ENCODE results near the gene SBDS.

SBDS gene

GRCh38 chr7:66948480-66949109, 46.8 kb downstream of the SBDS start:
- Histone ChIP-seq H3K9me2 (replicated peaks; ENCODE audit: insufficient read depth, low read length) (no peaks in the 10 kb centered on the region), H3K27ac (ENCODE audit: low read depth, low read length) (no peak overlapping the region), H3K4me2 (ENCODE audit: low read depth, low read length, poor library complexity, severe bottlenecking) (no peak overlapping the region), H3K79me2 (ENCODE audit: insufficient read depth, low read length) (peaks cover 8% of the 10 kb centered on the region; the same call in 1 of the 2 replicates), H3F3A (ENCODE audit: insufficient read depth) (peaks cover 6% of the 10 kb centered on the region; the same call in 1 of the 2 replicates), H3K9me3 (ENCODE audit: insufficient read depth, low read length) (no peaks in the 10 kb centered on the region), H4K20me1 (ENCODE audit: low read depth, low read length) (no peaks in the 10 kb centered on the region), H3K27me3 (ENCODE audit: low read length) (no peaks in the 10 kb centered on the region), H3K9ac (ENCODE audit: low read length) (no peak overlapping the region), H2AFZ (ENCODE audit: low read depth, low read length, severe bottlenecking) (no peak overlapping the region), H3K4me3 (ENCODE audit: insufficient read depth, low read length, poor library complexity, severe bottlenecking) (no peak overlapping the region), H3K36me3 (ENCODE audit: low read length) (peaks cover 42% of the 10 kb centered on the region; the same call in 1 of the 2 replicates)
- TF ChIP-seq CTCF (IDR thresholded peaks at IDR 0.05; ENCODE audit: insufficient read depth, low read length, poor library complexity, severe bottlenecking) (no peak), EZH2phosphoT487 (conservative IDR thresholded peaks at IDR 0.05; ENCODE audit: low read length) (no peak)

GRCh38 chr7:66946545-66946944, 48.8 kb downstream of the SBDS start:
- Histone ChIP-seq H3K4me3 (ENCODE audit: insufficient read depth, low read length, poor library complexity, severe bottlenecking) (no peak overlapping the region), H3F3A (ENCODE audit: insufficient read depth) (peaks cover 6% of the 10 kb centered on the region; the same call in 1 of the 2 replicates), H3K9me2 (replicated peaks; ENCODE audit: insufficient read depth, low read length) (no peaks in the 10 kb centered on the region), H3K36me3 (ENCODE audit: low read length) (peaks cover 47% of the 10 kb centered on the region; the same call in 1 of the 2 replicates), H3K9me3 (ENCODE audit: insufficient read depth, low read length) (no peaks in the 10 kb centered on the region), H2AFZ (ENCODE audit: low read depth, low read length, severe bottlenecking) (no peak overlapping the region), H3K79me2 (ENCODE audit: insufficient read depth, low read length) (peaks cover 23% of the 10 kb centered on the region), H3K4me2 (ENCODE audit: low read depth, low read length, poor library complexity, severe bottlenecking) (no peak overlapping the region), H3K27me3 (ENCODE audit: low read length) (no peaks in the 10 kb centered on the region), H3K9ac (ENCODE audit: low read length) (no peak overlapping the region), H3K27ac (ENCODE audit: low read depth, low read length) (no peak overlapping the region), H4K20me1 (ENCODE audit: low read depth, low read length) (no peaks in the 10 kb centered on the region; the same call in 1 of the 2 replicates)
- TF ChIP-seq EZH2phosphoT487 (conservative IDR thresholded peaks at IDR 0.05; ENCODE audit: low read length): no peak
- no peak for TF ChIP-seq CTCF (IDR thresholded peaks at IDR 0.05; ENCODE audit: insufficient read depth, low read length, poor library complexity, severe bottlenecking)

- H3K27ac ChIP-seq (ENCODE audit: low read depth, low read length): no peak overlapping the region
- no peak overlapping the region for H3K4me2 ChIP-seq (ENCODE audit: low read depth, low read length, poor library complexity, severe bottlenecking)
- H4K20me1 ChIP-seq (ENCODE audit: low read depth, low read length): peaks cover 23% of the 10 kb centered on the region; the same call in 1 of the 2 replicates
- no peaks in the 10 kb centered on the region for H3K9me2 ChIP-seq (replicated peaks; ENCODE audit: insufficient read depth, low read length)
- no peak overlapping the region for H3K4me3 ChIP-seq (ENCODE audit: insufficient read depth, low read length, poor library complexity, severe bottlenecking)
- H3K9ac ChIP-seq (ENCODE audit: low read length): no peak overlapping the region
- H3F3A ChIP-seq (ENCODE audit: insufficient read depth): no peaks in the 10 kb centered on the region
- peaks cover 8% of the 10 kb centered on the region; the same call in 1 of the 2 replicates for H3K36me3 ChIP-seq (ENCODE audit: low read length)
- H2AFZ ChIP-seq (ENCODE audit: low read depth, low read length, severe bottlenecking): no peak overlapping the region
- H3K9me3 ChIP-seq (ENCODE audit: insufficient read depth, low read length): no peaks in the 10 kb centered on the region
- TF ChIP-seq CTCF (IDR thresholded peaks at IDR 0.05; ENCODE audit: insufficient read depth, low read length, poor library complexity, severe bottlenecking) (no peak), EZH2phosphoT487 (conservative IDR thresholded peaks at IDR 0.05; ENCODE audit: low read length) (no peak)
- H3K79me2 ChIP-seq (ENCODE audit: insufficient read depth, low read length): peaks cover 84% of the 10 kb centered on the region
- no peaks in the 10 kb centered on the region for H3K27me3 ChIP-seq (ENCODE audit: low read length)
These were observed 56.1 kb downstream of the SBDS start for GRCh38 chr7:66939325-66939724.
